Measurements from ENCODE around the gene DCAF12L1. TPM values are rescaled to one million over a fixed set of nuclear protein-coding genes. Genes with fewer than 3 reads are reported as not detected.

Gene DCAF12L1
- total RNA-seq, 1 experiment from 2014 or later = not detected

DNA sequence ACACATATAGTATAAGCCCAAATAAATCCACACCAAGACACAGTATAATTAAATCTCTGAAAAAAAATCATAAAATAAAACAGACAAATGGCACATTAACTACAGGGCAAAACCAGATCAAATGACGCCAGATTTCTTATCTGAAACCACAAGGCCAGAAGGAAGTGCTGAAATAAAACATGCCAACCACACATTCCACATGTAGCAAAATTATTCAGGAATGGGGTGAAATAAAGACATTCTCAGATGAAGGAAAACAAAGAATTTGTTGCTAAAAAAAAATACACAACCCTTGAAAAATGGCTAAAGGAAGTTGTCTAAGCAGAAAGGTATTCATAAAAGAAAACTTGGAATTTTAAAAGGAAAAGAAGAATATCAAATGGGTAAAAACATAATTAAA lies 4.5 kb upstream of the DCAF12L1 start:
- H3K9me3 ChIP-seq = no peaks in the 10 kb centered on the region
- no peak for DNase-seq
- Mint-ChIP-seq H3K27ac (ENCODE audit: unreplicated experiment) (no peak overlapping the region), H3K4me3 (ENCODE audit: unreplicated experiment) (no peak overlapping the region), H3K9me3 (ENCODE audit: unreplicated experiment) (no peaks in the 10 kb centered on the region), H3K27me3 (ENCODE audit: insufficient read depth, unreplicated experiment) (no peaks in the 10 kb centered on the region), H3K36me3 (ENCODE audit: insufficient read depth, unreplicated experiment) (no peaks in the 10 kb centered on the region), H3K4me1 (ENCODE audit: low read depth, unreplicated experiment) (no peaks in the 10 kb centered on the region)
- no peak overlapping the region for H3K4me3 ChIP-seq (ENCODE audit: low read depth, low read length)
- intact Hi-C loops (cut with micrococcal nuclease; ENCODE audit: unreplicated experiment) = no loop called here
- BruUV-seq (replicated peaks) = no TSS peak
- CTCF ChIA-PET = no interaction called here
- POLR2A ChIA-PET = no interaction called here
- H3K36me3 ChIP-seq (ENCODE audit: control insufficient read depth, insufficient read depth, low read length) = no peaks in the 10 kb centered on the region
- H3K4me1 ChIP-seq = no peaks in the 10 kb centered on the region
- TF ChIP-seq CTCF (IDR thresholded peaks at IDR 0.05; ENCODE audit: insufficient read depth in 1 of 2, low read depth in 1 of 2, low read length in 1 of 2, severe bottlenecking in 1 of 2, unreplicated experiment in 1 of 2) = no peak
- no peaks in the 10 kb centered on the region for H3K27me3 ChIP-seq (replicated peaks; ENCODE audit: control insufficient read depth, insufficient read depth, low read length)

GRCh38 chrX:126551725-126552312 lies 795 bp downstream of the DCAF12L1 start:
- Mint-ChIP-seq H3K9me3 (ENCODE audit: unreplicated experiment) (no peaks in the 10 kb centered on the region), H3K36me3 (ENCODE audit: insufficient read depth, unreplicated experiment) (no peaks in the 10 kb centered on the region), H3K4me1 (ENCODE audit: low read depth, unreplicated experiment) (no peaks in the 10 kb centered on the region), H3K27me3 (ENCODE audit: insufficient read depth, unreplicated experiment) (no peaks in the 10 kb centered on the region), H3K4me3 (ENCODE audit: unreplicated experiment) (no peak overlapping the region), H3K27ac (ENCODE audit: unreplicated experiment) (no peak overlapping the region)
- POLR2A ChIA-PET = no interaction called here
- Histone ChIP-seq H3K27me3 (replicated peaks; ENCODE audit: control insufficient read depth, insufficient read depth, low read length) (no peaks in the 10 kb centered on the region), H3K36me3 (ENCODE audit: control insufficient read depth, insufficient read depth, low read length) (no peaks in the 10 kb centered on the region), H3K9me3 (no peaks in the 10 kb centered on the region), H3K4me1 (no peaks in the 10 kb centered on the region), H3K4me3 (ENCODE audit: low read depth, low read length) (no peak overlapping the region)
- no peak for TF ChIP-seq CTCF (IDR thresholded peaks at IDR 0.05; ENCODE audit: insufficient read depth in 1 of 2, low read depth in 1 of 2, low read length in 1 of 2, severe bottlenecking in 1 of 2, unreplicated experiment in 1 of 2)
- no peak for DNase-seq
- CTCF ChIA-PET = no interaction called here
- intact Hi-C loops (cut with micrococcal nuclease; ENCODE audit: unreplicated experiment) = no loop called here
- BruUV-seq (replicated peaks) = no TSS peak

DNA sequence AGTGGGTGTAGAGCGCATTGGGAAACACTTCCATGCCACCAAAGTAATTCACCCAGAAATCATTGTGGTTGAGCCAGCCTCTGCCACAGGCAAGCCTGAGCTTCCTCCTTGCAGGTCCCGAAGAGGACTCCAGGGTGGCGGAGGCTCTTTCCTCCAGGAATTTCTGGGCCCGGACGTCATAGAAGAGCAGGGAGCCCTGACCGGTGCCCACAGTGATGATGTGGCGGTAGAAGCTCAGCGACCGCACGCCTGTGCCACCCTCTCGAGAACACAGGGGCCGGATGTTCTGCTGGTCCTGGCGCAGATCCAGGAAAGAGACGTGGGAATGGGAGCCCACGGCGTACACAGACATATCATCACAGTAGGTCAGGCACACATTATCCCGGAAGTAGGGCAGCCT lies 1.3 kb downstream of the DCAF12L1 start:
- H3K9me3 Mint-ChIP-seq (ENCODE audit: unreplicated experiment) = no peaks in the 10 kb centered on the region
- no peak overlapping the region for H3K4me3 Mint-ChIP-seq (ENCODE audit: unreplicated experiment)
- intact Hi-C loops (cut with micrococcal nuclease; ENCODE audit: unreplicated experiment) = no loop called here
- Histone ChIP-seq H3K4me1 (no peaks in the 10 kb centered on the region), H3K9me3 (no peaks in the 10 kb centered on the region), H3K4me3 (ENCODE audit: low read depth, low read length) (no peak overlapping the region), H3K36me3 (ENCODE audit: control insufficient read depth, insufficient read depth, low read length) (no peaks in the 10 kb centered on the region), H3K27me3 (replicated peaks; ENCODE audit: control insufficient read depth, insufficient read depth, low read length) (no peaks in the 10 kb centered on the region)
- POLR2A ChIA-PET = no interaction called here
- CTCF ChIA-PET = no interaction called here
- no peaks in the 10 kb centered on the region for H3K36me3 Mint-ChIP-seq (ENCODE audit: insufficient read depth, unreplicated experiment)
- no TSS peak for BruUV-seq (replicated peaks)
- no peak for DNase-seq
- no peak for TF ChIP-seq CTCF (IDR thresholded peaks at IDR 0.05; ENCODE audit: insufficient read depth in 1 of 2, low read depth in 1 of 2, low read length in 1 of 2, severe bottlenecking in 1 of 2, unreplicated experiment in 1 of 2)
- no peak overlapping the region for H3K27ac Mint-ChIP-seq (ENCODE audit: unreplicated experiment)
- H3K4me1 Mint-ChIP-seq (ENCODE audit: low read depth, unreplicated experiment) = no peaks in the 10 kb centered on the region
- no peaks in the 10 kb centered on the region for H3K27me3 Mint-ChIP-seq (ENCODE audit: insufficient read depth, unreplicated experiment)

Measured in Caco-2 (cell line).